Neural progenitor cell (in vitro differentiated cells): ENCODE results near the gene C1orf226. TPM values are rescaled to one million over a fixed set of nuclear protein-coding genes. Genes with fewer than 3 reads are reported as not detected.

Experiments
- DNase-seq: peaks from one replicate; pipeline ENCODE4 v3.0.0-alpha.2; 2016; ENCODE audit warnings: low spot score
- H2AFZ ChIP-seq: fragments of 200-600 bp; sonication (generic); replicated peaks from 2 replicates; pipeline ENCODE4 v1.6.1; 2016; ENCODE audit warnings: antibody characterized with exemption
- H3F3A ChIP-seq: fragments of 200-600 bp; sonication (generic); 2 replicates; pipeline ENCODE4 v1.6.1; 2016; ENCODE audit warnings: antibody characterized with exemption, low read depth
- H3K27ac ChIP-seq: fragments of 200-600 bp; sonication (generic); 2 replicates; pipeline ENCODE4 v1.5.1; 2016; ENCODE audit warnings: mild to moderate bottlenecking
- H3K27me3 ChIP-seq: fragments of 200-600 bp; sonication (generic); 2 replicates; pipeline ENCODE4 v1.6.1; 2016; ENCODE audit warnings: mild to moderate bottlenecking, moderate library complexity
- H3K36me3 ChIP-seq: fragments of 200-600 bp; sonication (generic); 2 replicates; pipeline ENCODE4 v1.5.1; 2016
- H3K4me1 ChIP-seq: fragments of 200-600 bp; sonication (generic); 2 replicates; pipeline ENCODE4 v1.6.1; 2016; ENCODE audit warnings: mixed run types
- H3K4me2 ChIP-seq: fragments of 200-600 bp; sonication (generic); 2 replicates; pipeline ENCODE4 v1.6.1; 2016
- H3K4me3 ChIP-seq: fragments of 200-600 bp; sonication (generic); 2 replicates; pipeline ENCODE4 v1.5.1; 2016
- H3K79me2 ChIP-seq: fragments of 200-600 bp; sonication (generic); 2 replicates; pipeline ENCODE4 v1.6.1; 2016; ENCODE audit warnings: low read depth
- H3K9ac ChIP-seq: fragments of 200-600 bp; sonication (generic); 2 replicates; pipeline ENCODE4 v1.6.1; 2016
- H3K9me3 ChIP-seq: fragments of 200-600 bp; sonication (generic); 2 replicates; pipeline ENCODE4 v1.5.1; 2016; ENCODE audit warnings: low read depth
- H4K20me1 ChIP-seq: fragments of 200-600 bp; sonication (generic); 2 replicates; pipeline ENCODE4 v1.6.1; 2016; ENCODE audit warnings: low read depth
- H3K27ac Mint-ChIP-seq: 3 replicates; pipeline ENCODE4 v1.8.0; 2021; ENCODE audit warnings: mixed read lengths
- H3K27me3 Mint-ChIP-seq: 2 replicates; pipeline ENCODE4 v1.8.0; 2022; ENCODE audit warnings: low read depth, mild to moderate bottlenecking, inconsistent platforms, moderate library complexity, mixed read lengths; ENCODE audit not compliant: insufficient read depth
- H3K36me3 Mint-ChIP-seq: 3 replicates; pipeline ENCODE4 v1.8.0; 2021; ENCODE audit warnings: mixed read lengths
- H3K4me1 Mint-ChIP-seq: 3 replicates; pipeline ENCODE4 v1.8.0; 2021; ENCODE audit warnings: mixed read lengths
- H3K4me3 Mint-ChIP-seq: 3 replicates; pipeline ENCODE4 v1.8.0; 2021; ENCODE audit warnings: mild to moderate bottlenecking, moderate library complexity, mixed read lengths
- H3K9me3 Mint-ChIP-seq: 3 replicates; pipeline ENCODE4 v1.8.0; 2020; ENCODE audit warnings: mixed read lengths
- CTCF ChIP-seq: fragments of 200-600 bp; sonication (generic); IDR thresholded peaks from 2 replicates; pipeline ENCODE4 v1.5.1; 2017; ENCODE audit warnings: antibody characterized with exemption, mild to moderate bottlenecking
- EZH2 ChIP-seq: fragments of 200-600 bp; sonication (generic); IDR thresholded peaks from 2 replicates; pipeline ENCODE4 v1.6.1; 2017; ENCODE audit warnings: antibody characterized with exemption, mild to moderate bottlenecking, moderate library complexity
- EZH2phosphoT487 ChIP-seq: fragments of 200-600 bp; sonication (generic); IDR thresholded peaks from 2 replicates; pipeline ENCODE4 v1.6.1; 2017; ENCODE audit warnings: antibody characterized with exemption
- total RNA-seq: library from RNA; depleted of rRNA; stranded (reverse); fragments of >200 nt; gene quantifications from 2 replicates; pipeline ENCODE4 v1.2.3, GENCODE V29; 2015; ENCODE audit warnings: low replicate concordance

The C1orf226 gene
- total RNA-seq, 1 donor from 2014 or later, result 3.9 TPM

- Histone ChIP-seq H3K9me3 (no peaks in the 10 kb centered on the region), H3K4me3 (no peak overlapping the region), H3K4me1 (peaks cover 38% of the 10 kb centered on the region), H3K27me3 (no peaks in the 10 kb centered on the region), H3K9ac (no peak overlapping the region), H3K36me3 (no peaks in the 10 kb centered on the region), H2AFZ (no peak overlapping the region), H3K79me2 (no peaks in the 10 kb centered on the region), H3F3A (peaks cover 15% of the 10 kb centered on the region), H3K4me2 (no peak overlapping the region), H3K27ac (no peak overlapping the region), H4K20me1 (no peaks in the 10 kb centered on the region)
- no peak for DNase-seq
- Mint-ChIP-seq H3K36me3 (peaks cover 26% of the 10 kb centered on the region), H3K27ac (peak overlapping the region; percentile 90), H3K4me3 (no peak overlapping the region), H3K4me1 (peaks cover 52% of the 10 kb centered on the region), H3K27me3 (peaks cover 4% of the 10 kb centered on the region), H3K9me3 (no peaks in the 10 kb centered on the region)
- TF ChIP-seq EZH2phosphoT487, result no peak
- TF ChIP-seq EZH2, result no peak
Measured at GRCh38 chr1:162383516-162383915, 2.0 kb downstream of the C1orf226 start.

- Mint-ChIP-seq H3K4me3 (no peak overlapping the region), H3K9me3 (no peaks in the 10 kb centered on the region), H3K36me3 (peaks cover 26% of the 10 kb centered on the region), H3K27me3 (peaks cover 4% of the 10 kb centered on the region), H3K4me1 (peaks cover 58% of the 10 kb centered on the region), H3K27ac (peak overlapping the region; percentile 90)
- peaks cover 43% of the 10 kb centered on the region for H3K4me1 ChIP-seq
- peaks cover 21% of the 10 kb centered on the region for H3F3A ChIP-seq
- TF ChIP-seq EZH2, result no peak
- no peak for TF ChIP-seq CTCF
- TF ChIP-seq EZH2phosphoT487, result no peak
- H3K27me3 ChIP-seq, result no peaks in the 10 kb centered on the region
- no peak overlapping the region for H3K4me2 ChIP-seq
- no peaks in the 10 kb centered on the region for H3K9me3 ChIP-seq
- no peak overlapping the region for H3K27ac ChIP-seq
- no peaks in the 10 kb centered on the region for H3K36me3 ChIP-seq
- no peak overlapping the region for H3K9ac ChIP-seq
- no peak overlapping the region for H2AFZ ChIP-seq
- H4K20me1 ChIP-seq, result no peaks in the 10 kb centered on the region
- H3K4me3 ChIP-seq, result no peak overlapping the region
- DNase-seq, result no peak
- H3K79me2 ChIP-seq, result no peaks in the 10 kb centered on the region
Measured at GRCh38 chr1:162384116-162384515, 2.6 kb downstream of the C1orf226 start.

GRCh38 chr1:162384601-162385279 is 3.2 kb downstream of the C1orf226 start:
- Histone ChIP-seq H3K27me3 (no peaks in the 10 kb centered on the region), H3K4me3 (no peak overlapping the region), H3K4me1 (peaks cover 49% of the 10 kb centered on the region), H3F3A (peaks cover 27% of the 10 kb centered on the region), H4K20me1 (no peaks in the 10 kb centered on the region), H2AFZ (no peak overlapping the region), H3K4me2 (no peak overlapping the region), H3K79me2 (no peaks in the 10 kb centered on the region), H3K9me3 (no peaks in the 10 kb centered on the region), H3K9ac (no peak overlapping the region), H3K36me3 (no peaks in the 10 kb centered on the region), H3K27ac (no peak overlapping the region)
- TF ChIP-seq CTCF, result no peak
- no peak for TF ChIP-seq EZH2
- TF ChIP-seq EZH2phosphoT487, result no peak
- peak overlapping the region; percentile 93 for H3K27ac Mint-ChIP-seq
- H3K4me3 Mint-ChIP-seq, result peak overlapping the region; percentile 23
- H3K4me1 Mint-ChIP-seq, result peaks cover 64% of the 10 kb centered on the region
- no peaks in the 10 kb centered on the region for H3K9me3 Mint-ChIP-seq
- H3K36me3 Mint-ChIP-seq, result peaks cover 26% of the 10 kb centered on the region
- H3K27me3 Mint-ChIP-seq, result peaks cover 7% of the 10 kb centered on the region
- peak; percentile 54 for DNase-seq

- Histone ChIP-seq H4K20me1 (no peaks in the 10 kb centered on the region), H3K79me2 (no peaks in the 10 kb centered on the region), H3K27ac (no peak overlapping the region), H3K4me2 (no peak overlapping the region), H2AFZ (no peak overlapping the region), H3K9me3 (no peaks in the 10 kb centered on the region), H3K27me3 (no peaks in the 10 kb centered on the region), H3K4me3 (no peak overlapping the region), H3F3A (peaks cover 31% of the 10 kb centered on the region), H3K36me3 (no peaks in the 10 kb centered on the region), H3K4me1 (peaks cover 54% of the 10 kb centered on the region), H3K9ac (no peak overlapping the region)
- Mint-ChIP-seq H3K27ac (peak overlapping the region; percentile 93), H3K4me3 (peak overlapping the region; percentile 23), H3K4me1 (peaks cover 69% of the 10 kb centered on the region), H3K9me3 (no peaks in the 10 kb centered on the region), H3K36me3 (peaks cover 25% of the 10 kb centered on the region), H3K27me3 (peaks cover 7% of the 10 kb centered on the region)
- DNase-seq, result no peak
- no peak for TF ChIP-seq EZH2phosphoT487
- TF ChIP-seq EZH2, result no peak
- TF ChIP-seq CTCF, result no peak
Measured at GRCh38 chr1:162385280-162385623, 3.7 kb downstream of the C1orf226 start.
